K562 (cell line): ENCODE results near the gene FTL. TPM values are rescaled to one million over a fixed set of nuclear protein-coding genes. Genes with fewer than 3 reads are reported as not detected.
A peak's percentile ranks its signal among the peaks of the same experiment; 100 is the strongest.

ENCODE experiments used
- ATF3 ChIP-seq, 2 experiments: fragments of 450-650 bp in 1 of 2; sonication (generic) in 1 of 2; formaldehyde crosslinking in 1 of 2; IDR thresholded peaks in 1 of 2; conservative IDR thresholded peaks in 1 of 2; 2 replicates each; pipeline versions ENCODE4 v1.6.1 to v1.8.1; 2016 to 2023; ENCODE audit warnings: mild to moderate bottlenecking in 2 of 2, moderate library complexity in 2 of 2, inconsistent platforms in 1 of 2, missing genetic modification reagents in 1 of 2
- BCOR ChIP-seq: fragments of 450-650 bp; IDR thresholded peaks from 2 replicates; pipeline ENCODE4 v1.6.1; 2016
- EP300 ChIP-seq: IDR thresholded peaks from 2 replicates; pipeline ENCODE4 v1.6.1; 2012; ENCODE audit warnings: low read length, improper control_type of control experiment
- KDM5B ChIP-seq: fragments of 200-600 bp; sonication (generic); IDR thresholded peaks from 2 replicates; pipeline ENCODE4 v1.6.1; 2012; ENCODE audit warnings: low read depth, mild to moderate bottlenecking, moderate library complexity, low read length, control low read depth, inconsistent platforms; ENCODE audit not compliant: insufficient replicate concordance
- MCM3 ChIP-seq: fragments of 450-650 bp; IDR thresholded peaks from 2 replicates; pipeline ENCODE4 v1.6.1; 2016
- RERE ChIP-seq: sonication (generic); formaldehyde crosslinking; IDR thresholded peaks from 2 replicates; pipeline ENCODE4 v1.8.0; 2023; ENCODE audit warnings: missing genetic modification reagents, mild to moderate bottlenecking, borderline replicate concordance
- SNIP1 ChIP-seq: fragments of 450-650 bp; IDR thresholded peaks from 2 replicates; pipeline ENCODE4 v1.7.1; 2017; ENCODE audit warnings: low read depth, mild to moderate bottlenecking
- SRSF9 ChIP-seq: fragments of 200-400 bp; formaldehyde crosslinking; IDR thresholded peaks from 2 replicates; pipeline ENCODE4 v1.6.1; 2017; ENCODE audit warnings: low read depth, low read length, borderline replicate concordance
- TCF7L2 ChIP-seq: fragments of 150-350 bp; IDR thresholded peaks from 2 replicates; pipeline ENCODE4 v1.6.1; 2016; ENCODE audit warnings: low read depth, mild to moderate bottlenecking, low read length, moderate library complexity
- THAP12 ChIP-seq: fragments of 250-450 bp; sonication (Bioruptor Pico); IDR thresholded peaks from 2 replicates; pipeline ENCODE4 v1.9.0; 2021; ENCODE audit warnings: mild to moderate bottlenecking, inconsistent platforms
- XRCC4 ChIP-seq: IDR thresholded peaks from one replicate; pipeline ENCODE4 v1.6.1; 2011; ENCODE audit not compliant: insufficient read depth, insufficient read length; ENCODE audit errors: extremely low read depth
- ZNF3 ChIP-seq: fragments of 250-450 bp; sonication (Bioruptor Pico); IDR thresholded peaks from 2 replicates; pipeline ENCODE4 v1.5.0; 2021; ENCODE audit warnings: mild to moderate bottlenecking, moderate library complexity
- ZNF764 ChIP-seq: fragments of 250-450 bp; sonication (Bioruptor Pico); IDR thresholded peaks from 2 replicates; pipeline ENCODE4 v1.4.0; 2020; ENCODE audit warnings: low read depth, mild to moderate bottlenecking, moderate library complexity
- polyA plus RNA-seq, 8 experiments: library from polyadenylated mRNA; depleted of rRNA in 4 of 8; stranded (reverse) in 5 of 8; unstranded in 3 of 8; fragments of >200 nt; fragmentation: Nextera tagmentation in 2 of 8; fragmentation: Illumina TruSeq in 1 of 8; extraction: Ambion mirVana in 2 of 8; extraction: Trizol in 1 of 8; gene quantifications; 2 replicates each; pipeline versions ENCODE4 v1.2.1 to v1.2.3, GENCODE V29; 2011 to 2014; ENCODE audit warnings: inconsistent platforms in 1 of 8, missing spikeins in 1 of 8
- total RNA-seq, 7 experiments: library from RNA; depleted of rRNA in 6 of 7; stranded (reverse); fragments of >200 nt in 6 of 7; fragmentation: Illumina TruSeq in 2 of 7; extraction: Trizol in 2 of 7; gene quantifications; 2 replicates each; pipeline versions ENCODE4 v1.2.1 to v1.2.3, GENCODE V29; 2011 to 2021; ENCODE audit warnings: low replicate concordance in 1 of 7

The FTL gene
- total and polyA plus RNA-seq, 9 of the 15 experiments (the other 6 are each of a cell fraction or from before 2014, with no cell fraction given): 1,231 to 27,415 (median 3,965) TPM

- TF ChIP-seq RERE (CRISPR knock-in tag): no peak
- no peak for TF ChIP-seq XRCC4
- TF ChIP-seq ZNF764 (CRISPR knock-in tag): no peak
- TF ChIP-seq TCF7L2: no peak
- peak; percentile 56 for TF ChIP-seq KDM5B
- TF ChIP-seq ATF3 (IDR thresholded peaks at IDR 0.05): peak; percentile 98
- TF ChIP-seq ATF3 (CRISPR knock-in tag; conservative IDR thresholded peaks at IDR 0.05): peak; percentile 95
- peak; percentile 90 for TF ChIP-seq THAP12 (CRISPR knock-in tag)
- TF ChIP-seq SRSF9: no peak
- TF ChIP-seq ZNF3: no peak
- no peak for TF ChIP-seq SNIP1
- TF ChIP-seq MCM3: no peak
- TF ChIP-seq EP300: peak; percentile 85
- 0 out of 2 replicates have a peak, but pooled peaks have one; percentile 26 for TF ChIP-seq BCOR
Measured at GRCh38 chr19:48963371-48964204, 1.5 kb upstream of the FTL start (continued).
